ENCODE data around the gene MBNL1. TPM values are rescaled to one million over a fixed set of nuclear protein-coding genes. Genes with fewer than 3 reads are reported as not detected.
"Not testable (repeated sequence)": the region's sequence is repeated elsewhere in the genome, so short reads cannot be mapped to it uniquely, and the experiment has no call there.

The MBNL1 gene
- total and polyA plus RNA-seq, 8 donors: 25.7 to 379 (median 155) TPM

- peaks cover 18 to 69% (median 45%) of the 10 kb centered on the region in 4 donors for H3K4me1 ChIP-seq
- TF ChIP-seq CTCF (IDR thresholded peaks at IDR 0.05) (no peak), POLR2AphosphoS5 (IDR thresholded peaks at IDR 0.05) (no peak), EP300 (IDR thresholded peaks at IDR 0.05) (no peak), POLR2A (IDR thresholded peaks at IDR 0.05) (no peak)
- no peak overlapping the region for H3K27ac ChIP-seq
- 81 to 93% (median 87%) methylated on average over 3 of the region's 3 CpGs for WGBS, 5 donors
- intact Hi-C loops (cut with DNase I; ENCODE audit: low total_unique reads): no loop called here
- H3K27me3 ChIP-seq: no peaks in the 10 kb centered on the region
- no peaks in the 10 kb centered on the region for H3K9me3 ChIP-seq
- DNase-seq: no peak
- no peak overlapping the region for H3K4me3 ChIP-seq
- H3K36me3 ChIP-seq: peaks cover 0 to 7% (median under 1%) of the 10 kb centered on the region in 4 donors
These were observed 66.0 kb downstream of the MBNL1 start for GRCh38 chr3:152334761-152335160.

- TF ChIP-seq POLR2AphosphoS5 (IDR thresholded peaks at IDR 0.05) (no peak), EP300 (IDR thresholded peaks at IDR 0.05) (no peak), CTCF (IDR thresholded peaks at IDR 0.05) (no peak), POLR2A (IDR thresholded peaks at IDR 0.05) (no peak)
- no peak overlapping the region for H3K4me3 ChIP-seq
- H3K4me1 ChIP-seq: peaks cover 13 to 68% (median 41%) of the 10 kb centered on the region in 4 donors
- no peaks in the 10 kb centered on the region for H3K9me3 ChIP-seq
- WGBS, 5 donors: 89 to 92% (median 91%) methylated on average over 2 of the region's 2 CpGs
- intact Hi-C loops (cut with DNase I; ENCODE audit: low total_unique reads): no loop called here
- H3K36me3 ChIP-seq: peaks cover 0 to 7% (median 2%) of the 10 kb centered on the region in 4 donors
- no peaks in the 10 kb centered on the region for H3K27me3 ChIP-seq
- H3K27ac ChIP-seq: no peak overlapping the region
- no peak for DNase-seq
These were observed 66.5 kb downstream of the MBNL1 start for GRCh38 chr3:152335273-152335672.

- intact Hi-C loops (cut with DNase I; ENCODE audit: low total_unique reads); H3K27ac ChIP-seq; H3K9me3 ChIP-seq; H3K4me3 ChIP-seq; H3K27me3 ChIP-seq; DNase-seq: not testable (repeated sequence)
- Histone ChIP-seq H3K4me1 (peaks cover 0 to 65% (median 24%) of the 10 kb centered on the region in 4 donors), H3K36me3 (peaks cover 0 to 13% (median 5%) of the 10 kb centered on the region in 4 donors)
- WGBS, 5 donors: 90 to 98% (median 94%) methylated on average over 6 of the region's 6 CpGs
These were observed 68.6 kb downstream of the MBNL1 start for GRCh38 chr3:152337337-152337736.

- WGBS, 5 donors: 95 to 96% (median 95%) methylated on average over 5 of the region's 5 CpGs
- intact Hi-C loops (cut with DNase I; ENCODE audit: low total_unique reads): no loop called here
- Histone ChIP-seq H3K9me3 (no peaks in the 10 kb centered on the region), H3K27me3 (no peaks in the 10 kb centered on the region), H3K36me3 (peaks cover 0 to 13% (median 7%) of the 10 kb centered on the region in 4 donors), H3K4me3 (no peak overlapping the region), H3K4me1 (peaks cover 0 to 56% (median 23%) of the 10 kb centered on the region in 4 donors), H3K27ac (no peak overlapping the region)
- no peak for TF ChIP-seq POLR2A (IDR thresholded peaks at IDR 0.05)
- no peak for TF ChIP-seq POLR2AphosphoS5 (IDR thresholded peaks at IDR 0.05)
- TF ChIP-seq EP300 (IDR thresholded peaks at IDR 0.05): no peak
- no peak for TF ChIP-seq CTCF (IDR thresholded peaks at IDR 0.05)
- DNase-seq: no peak
These were observed 69.5 kb downstream of the MBNL1 start for GRCh38 chr3:152338159-152338720.

GRCh38 chr3:152339881-152340505 lies 71.3 kb downstream of the MBNL1 start:
- no peaks in the 10 kb centered on the region for H3K9me3 ChIP-seq
- peaks cover 0 to 13% (median 9%) of the 10 kb centered on the region in 4 donors for H3K36me3 ChIP-seq
- H3K27ac ChIP-seq: no peak overlapping the region
- DNase-seq: no peak
- no peak overlapping the region for H3K4me3 ChIP-seq
- TF ChIP-seq POLR2A (IDR thresholded peaks at IDR 0.05) (no peak), POLR2AphosphoS5 (IDR thresholded peaks at IDR 0.05) (no peak), CTCF (IDR thresholded peaks at IDR 0.05) (no peak), EP300 (IDR thresholded peaks at IDR 0.05) (no peak)
- intact Hi-C loops (cut with DNase I; ENCODE audit: low total_unique reads): no loop called here
- 84 to 92% (median 89%) methylated on average over 4 of the region's 4 CpGs for WGBS, 5 donors
- H3K4me1 ChIP-seq: peaks cover 0 to 54% (median 16%) of the 10 kb centered on the region in 4 donors
- no peaks in the 10 kb centered on the region for H3K27me3 ChIP-seq
